GM21526 (cell line): ENCODE data around the gene LBP.
"Not testable (repeated sequence)": the region's sequence is repeated elsewhere in the genome, so short reads cannot be mapped to it uniquely, and the experiment has no call there.

Experiments
- ATAC-seq: cut with Tn5 transposase; IDR thresholded peaks from one replicate; pipeline ENCODE4 v1.9.1; 2021; ENCODE audit warnings: moderate library complexity; ENCODE audit not compliant: unreplicated experiment, low FRiP score

LBP gene

DNA sequence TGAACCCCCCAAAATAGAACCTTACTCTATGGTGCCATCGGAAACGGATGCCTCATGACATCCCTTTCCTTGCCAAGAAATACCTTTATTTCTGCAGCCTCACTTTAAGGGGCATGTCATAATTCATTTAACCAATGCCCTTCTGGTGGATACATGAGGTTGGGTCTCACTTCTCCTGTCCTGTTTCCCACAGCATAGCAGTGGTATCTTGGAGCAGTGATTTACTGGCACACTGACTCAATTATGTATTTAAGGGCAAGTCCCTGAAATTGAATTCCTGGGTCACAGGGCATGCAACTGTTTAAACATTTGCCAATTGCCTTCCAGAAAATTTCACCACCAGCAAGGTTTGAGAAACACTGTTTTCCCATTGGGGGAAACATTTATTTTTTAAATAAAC is 639 bp upstream of the LBP start:
- ATAC-seq: no peak

DNA sequence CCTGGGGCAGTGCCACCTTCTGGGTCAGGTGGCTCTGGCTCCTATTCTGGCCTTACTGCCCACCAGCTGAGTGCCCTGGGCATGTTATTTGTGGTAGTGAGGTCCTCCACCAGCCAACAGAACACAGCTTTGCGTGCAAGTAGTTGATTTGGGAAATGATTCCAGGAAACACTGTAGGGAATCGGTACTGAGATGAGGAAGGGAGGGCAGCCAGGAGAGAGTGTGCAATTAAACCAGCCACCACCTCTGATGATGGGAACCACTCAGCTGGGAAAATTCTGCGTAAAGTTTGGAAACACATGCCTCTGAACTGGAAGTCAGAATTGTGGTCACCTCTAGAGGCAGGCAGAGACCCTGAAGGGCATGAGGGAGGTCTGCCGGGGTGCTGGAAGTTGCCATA is 459 bp downstream of the LBP start:
- no peak for ATAC-seq

DNA sequence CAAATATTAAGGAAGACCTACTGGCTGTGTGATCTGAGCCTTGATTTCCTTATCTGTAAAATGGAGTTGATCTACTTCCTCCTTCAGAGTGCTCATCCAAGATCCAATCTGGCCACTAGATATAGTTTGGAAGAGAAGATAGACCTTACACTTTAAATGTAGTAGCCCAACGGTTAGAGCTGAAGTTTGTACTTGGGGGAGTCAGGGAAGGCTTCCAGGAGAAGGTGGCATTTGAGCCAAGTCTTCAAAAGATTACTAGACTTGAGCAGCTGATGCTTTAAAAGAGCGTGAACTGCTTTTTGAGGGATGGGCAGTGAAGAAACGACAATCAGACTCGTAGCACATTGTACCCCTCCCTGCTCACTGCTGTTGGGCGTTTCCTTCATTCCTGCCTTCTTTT is 3.6 kb downstream of the LBP start:
- ATAC-seq: no peak

DNA sequence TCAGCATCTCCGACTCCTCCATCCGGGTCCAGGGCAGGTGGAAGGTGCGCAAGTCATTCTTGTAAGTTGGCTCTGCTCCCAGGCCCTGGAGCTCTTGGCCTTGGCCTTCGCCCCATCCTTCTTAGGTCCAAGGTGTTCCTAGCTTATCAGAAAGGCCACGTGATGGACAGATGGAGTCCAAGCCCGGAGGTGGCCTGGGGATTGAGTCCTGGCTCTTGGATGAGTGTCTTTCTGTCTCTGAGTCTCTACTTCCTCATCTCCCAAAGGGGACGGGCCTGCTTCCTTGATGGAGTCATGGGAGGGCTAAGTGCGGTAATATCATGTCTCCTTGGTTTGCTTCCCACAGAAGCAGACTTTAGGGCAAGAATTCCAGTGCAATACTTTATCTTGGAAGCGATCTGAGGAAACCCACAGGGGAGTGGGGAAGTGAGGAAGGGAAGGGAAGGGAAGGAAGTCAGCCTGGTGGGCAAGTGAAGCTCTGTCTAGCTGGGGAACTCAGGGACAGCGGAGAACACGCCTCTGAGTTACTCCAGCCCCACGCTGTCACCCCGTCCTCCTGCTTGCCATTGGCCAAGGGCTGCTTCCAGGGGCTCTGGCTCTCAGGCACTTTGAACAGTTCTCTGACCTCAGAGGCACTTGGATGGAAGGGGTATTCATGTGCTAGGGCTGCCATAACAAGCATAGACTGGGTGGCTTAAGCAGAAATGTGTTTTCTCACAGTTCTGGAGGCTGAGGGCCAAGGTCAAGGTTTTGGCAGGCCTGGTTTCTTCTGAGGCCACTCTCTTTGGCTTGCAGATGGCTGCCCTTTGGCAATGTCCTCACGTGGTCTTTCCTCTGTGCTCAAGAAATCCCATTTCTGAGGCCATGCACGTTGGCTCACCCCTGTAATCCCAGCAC is 4.8 kb downstream of the LBP start:
- ATAC-seq: no peak

DNA sequence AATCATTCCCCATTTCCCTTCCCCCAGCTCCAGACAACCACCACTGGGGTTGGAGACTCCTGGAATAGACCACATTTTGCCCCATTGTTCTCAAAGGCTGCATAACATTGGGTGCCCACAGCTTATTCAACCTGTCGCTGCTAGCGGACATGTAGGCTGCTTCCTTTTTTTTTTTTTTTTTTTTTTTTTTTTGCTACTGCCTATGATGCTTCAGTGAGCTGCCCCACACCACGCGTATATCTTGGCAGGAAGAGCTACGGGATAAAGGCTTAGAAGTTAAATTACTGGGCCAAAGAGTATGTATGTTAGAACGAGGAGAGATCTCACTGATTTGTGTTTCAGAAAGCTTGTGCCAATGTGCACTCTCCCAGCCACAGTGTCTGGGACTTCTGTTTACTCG is 7.0 kb downstream of the LBP start:
- no peak for ATAC-seq

DNA sequence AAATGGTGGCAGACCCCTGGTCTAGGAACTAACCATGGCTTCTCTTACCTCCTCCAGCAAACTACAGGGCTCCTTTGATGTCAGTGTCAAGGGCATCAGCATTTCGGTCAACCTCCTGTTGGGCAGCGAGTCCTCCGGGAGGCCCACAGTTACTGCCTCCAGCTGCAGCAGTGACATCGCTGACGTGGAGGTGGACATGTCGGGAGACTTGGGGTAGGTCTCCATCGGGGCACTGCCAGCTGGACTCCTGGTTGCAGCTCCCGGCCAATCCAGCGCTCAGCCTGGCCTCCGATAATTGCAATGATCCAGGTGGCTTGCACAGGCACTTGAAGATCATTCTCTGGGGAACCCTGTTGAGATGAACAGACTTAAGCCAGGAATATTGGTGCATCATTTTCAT is 7.9 kb downstream of the LBP start:
- no peak for ATAC-seq

DNA sequence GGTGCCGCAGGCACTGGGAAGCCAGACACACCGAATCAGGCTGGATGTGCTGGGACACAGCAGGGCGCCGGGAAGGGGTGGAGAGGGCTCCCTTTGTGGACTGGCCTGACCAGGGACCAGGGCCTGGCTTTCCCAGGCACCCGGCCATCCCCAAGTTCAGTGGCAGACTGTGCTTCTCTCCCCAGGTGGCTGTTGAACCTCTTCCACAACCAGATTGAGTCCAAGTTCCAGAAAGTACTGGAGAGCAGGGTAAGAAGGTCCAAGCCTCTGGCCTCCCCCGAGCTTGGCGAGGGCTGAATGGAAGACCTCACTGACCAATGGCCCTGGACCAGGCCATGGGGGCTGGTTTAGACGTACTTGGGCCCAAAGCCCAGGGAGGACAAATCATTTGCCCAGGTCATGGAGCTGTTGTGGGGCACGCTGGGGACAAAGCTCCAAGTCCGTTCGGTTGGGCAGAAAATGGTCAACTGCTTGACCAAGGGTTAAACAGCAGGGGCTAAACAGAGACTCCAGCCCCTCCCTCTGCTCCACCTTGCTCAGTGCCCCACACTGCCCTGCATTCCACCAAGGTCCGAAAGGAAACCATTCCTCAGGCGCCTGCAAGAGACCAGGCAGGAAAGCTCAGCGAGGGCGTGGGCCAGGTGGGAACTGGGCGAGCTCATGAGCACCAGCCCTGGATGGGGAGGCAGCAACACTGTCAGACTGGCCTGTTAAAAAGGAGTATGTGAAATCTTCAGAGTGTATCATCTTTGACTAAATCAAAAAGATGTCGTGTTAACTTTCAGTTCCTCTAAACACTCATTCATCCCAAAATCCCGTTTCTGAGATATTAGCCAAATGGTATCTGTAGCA is 9.1 kb downstream of the LBP start:
- ATAC-seq: no peak

DNA sequence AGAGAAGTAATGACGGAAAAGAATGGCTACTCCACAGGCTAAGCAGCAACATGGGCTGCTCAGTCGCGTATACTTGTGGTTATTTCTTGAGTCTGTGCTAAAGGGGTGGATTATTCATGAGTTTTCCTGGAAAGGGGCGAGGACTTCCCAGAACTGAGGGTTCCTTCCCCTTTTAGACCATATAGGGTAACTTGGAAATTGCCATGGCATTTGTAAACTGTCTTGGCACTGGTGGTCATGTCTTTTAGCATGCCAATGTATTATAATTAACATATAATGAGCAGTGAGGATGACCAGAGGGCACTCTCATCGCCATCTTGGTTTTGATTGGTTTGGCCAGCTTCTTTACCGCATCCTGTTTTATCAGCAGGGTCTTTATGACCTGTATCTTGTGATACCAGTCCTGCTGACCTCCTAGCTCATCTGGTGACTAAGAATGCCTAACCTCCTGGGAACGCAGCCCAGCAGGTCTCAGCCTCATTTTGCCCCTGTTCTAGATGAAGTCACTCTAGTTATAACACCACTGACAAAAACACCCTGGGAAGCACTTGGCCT is 11.4 kb downstream of the LBP start:
- ATAC-seq: no peak

DNA sequence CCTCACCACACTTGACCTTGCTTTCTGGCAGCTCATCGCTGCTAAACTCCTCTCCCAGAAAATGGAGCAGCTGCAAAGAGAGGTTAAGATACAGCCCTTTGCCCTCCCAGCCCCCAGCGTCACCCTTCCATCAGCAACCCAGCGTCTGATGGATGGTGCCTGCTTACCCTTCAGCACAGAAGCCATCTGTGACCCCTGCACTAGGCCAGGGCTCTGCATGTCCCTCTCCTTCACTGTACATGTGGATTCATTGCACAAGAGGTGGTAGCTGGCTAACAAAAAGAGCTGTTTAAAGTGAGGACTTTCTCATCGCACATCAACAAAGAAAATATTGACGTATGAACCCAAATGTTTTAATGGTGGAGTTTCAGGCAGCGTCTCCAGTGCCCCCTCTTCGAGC is 12.3 kb downstream of the LBP start:
- ATAC-seq: no peak

DNA sequence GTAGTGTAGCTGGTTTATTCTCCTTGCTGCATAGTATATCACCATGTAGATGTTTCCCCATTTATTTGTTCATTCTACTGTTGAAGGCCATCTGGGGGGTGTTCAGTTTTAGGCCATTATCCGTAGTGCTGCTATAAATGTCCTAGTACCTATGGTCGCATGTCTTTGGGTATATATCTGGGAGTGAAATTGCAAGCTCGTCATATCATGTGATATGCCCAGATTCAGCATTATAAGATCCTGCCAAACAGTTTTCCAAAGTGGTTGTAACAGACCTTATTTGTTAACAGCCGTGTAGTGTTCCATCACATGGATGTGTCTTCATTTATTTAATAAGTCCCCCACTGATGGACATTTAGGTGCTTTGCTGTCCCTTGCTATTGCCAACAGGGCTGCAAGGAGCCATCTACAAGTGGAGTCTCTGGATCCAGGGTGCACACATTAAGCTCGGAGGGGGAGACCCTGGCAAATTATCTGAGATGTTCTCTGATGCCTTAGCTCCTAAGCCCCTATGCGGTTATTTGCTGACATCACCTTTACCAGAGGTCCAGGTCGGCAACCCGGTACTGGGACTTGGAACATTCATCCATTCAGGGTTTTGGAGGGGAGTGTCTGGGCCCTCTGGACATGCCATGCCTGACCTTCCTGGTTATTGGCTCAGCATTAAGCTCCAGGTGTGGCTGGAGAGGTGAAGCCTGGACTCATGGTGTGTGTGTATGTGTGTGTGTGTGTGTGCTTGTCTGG is 16.9 kb downstream of the LBP start:
- no peak for ATAC-seq

DNA sequence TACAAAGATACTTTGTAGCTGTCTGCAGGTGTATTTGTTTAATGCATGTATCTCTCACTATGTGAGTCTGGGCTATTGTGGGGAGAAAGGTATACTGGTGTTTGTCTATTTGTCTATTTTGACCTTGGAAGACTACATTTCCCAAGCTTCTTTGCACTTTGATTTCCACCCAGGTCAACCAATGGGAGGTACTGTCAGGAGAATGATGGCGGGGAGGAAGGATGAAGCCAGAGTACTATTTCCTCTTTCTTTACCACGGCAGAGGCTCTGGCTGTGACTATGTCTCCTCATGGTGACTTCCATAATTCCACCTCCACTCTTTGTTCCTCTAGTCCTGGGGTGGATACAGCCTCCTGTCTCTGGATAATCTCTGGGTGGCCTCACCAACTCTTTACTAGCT is 23.1 kb downstream of the LBP start:
- ATAC-seq: no peak

DNA sequence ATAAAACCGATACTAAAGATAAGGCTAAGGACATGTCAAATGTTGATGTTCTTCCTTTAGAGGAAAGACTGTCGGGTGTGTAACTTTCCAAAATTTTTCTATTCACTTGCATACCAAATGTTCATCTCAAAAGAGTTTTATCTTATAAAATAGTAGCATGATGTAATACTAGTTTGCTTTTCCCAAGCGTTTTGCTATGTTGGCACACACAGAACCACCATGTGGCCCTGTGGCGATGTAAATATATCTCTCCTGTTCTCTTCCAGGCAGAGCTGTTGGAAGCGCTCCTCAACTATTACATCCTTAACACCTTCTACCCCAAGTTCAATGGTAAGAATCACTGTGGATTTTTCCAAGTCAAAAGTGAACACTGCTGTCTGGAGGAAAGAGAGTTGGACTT is 26.5 kb downstream of the LBP start:
- ATAC-seq: no peak

DNA sequence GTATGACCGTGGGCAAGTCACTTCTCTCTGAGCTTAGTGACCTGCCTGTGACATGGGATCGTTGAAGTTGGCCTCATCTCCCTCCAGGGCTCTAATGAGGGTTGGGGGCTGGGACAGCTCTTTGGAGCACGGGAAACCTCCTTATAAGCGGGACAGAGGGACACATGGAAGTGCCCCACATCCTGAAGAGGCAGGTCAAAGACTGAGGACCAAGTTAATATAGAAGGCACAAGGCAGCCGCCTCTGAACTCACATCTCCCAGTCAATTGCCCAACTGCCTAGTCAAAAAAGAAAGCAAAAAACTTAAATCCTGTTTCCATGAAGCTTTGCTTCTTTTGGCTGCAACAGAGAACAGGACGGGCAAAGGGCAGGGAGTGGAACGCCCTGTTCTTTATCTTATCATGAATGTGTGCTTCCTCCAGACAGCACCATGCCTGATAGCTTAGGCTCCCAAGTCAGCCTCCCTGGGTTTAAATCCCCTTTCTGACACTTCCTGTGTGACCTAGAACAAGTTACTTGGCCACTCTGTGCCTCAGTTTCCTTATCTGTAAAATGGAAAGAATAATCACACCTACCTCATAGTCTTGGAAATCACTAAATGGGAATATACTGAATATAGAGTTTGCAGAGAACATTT is 27.1 kb downstream of the LBP start:
- ATAC-seq: no peak

DNA sequence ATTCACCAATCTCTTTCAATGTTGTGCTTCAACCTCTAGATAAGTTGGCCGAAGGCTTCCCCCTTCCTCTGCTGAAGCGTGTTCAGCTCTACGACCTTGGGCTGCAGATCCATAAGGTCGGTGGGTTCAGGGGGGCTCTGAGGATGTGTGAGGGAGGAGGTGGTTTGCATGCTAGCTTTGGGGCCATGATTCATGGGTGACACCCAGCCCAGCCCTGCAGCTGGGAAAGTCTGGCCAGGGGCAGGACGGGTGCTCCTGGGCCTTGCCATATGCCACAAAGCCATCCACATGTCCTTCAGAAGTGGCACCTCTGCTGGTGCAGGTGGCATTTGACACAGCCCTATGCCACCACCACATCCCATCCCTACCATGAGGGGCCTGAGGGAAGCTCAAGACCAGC is 27.6 kb downstream of the LBP start:
- no peak for ATAC-seq

DNA sequence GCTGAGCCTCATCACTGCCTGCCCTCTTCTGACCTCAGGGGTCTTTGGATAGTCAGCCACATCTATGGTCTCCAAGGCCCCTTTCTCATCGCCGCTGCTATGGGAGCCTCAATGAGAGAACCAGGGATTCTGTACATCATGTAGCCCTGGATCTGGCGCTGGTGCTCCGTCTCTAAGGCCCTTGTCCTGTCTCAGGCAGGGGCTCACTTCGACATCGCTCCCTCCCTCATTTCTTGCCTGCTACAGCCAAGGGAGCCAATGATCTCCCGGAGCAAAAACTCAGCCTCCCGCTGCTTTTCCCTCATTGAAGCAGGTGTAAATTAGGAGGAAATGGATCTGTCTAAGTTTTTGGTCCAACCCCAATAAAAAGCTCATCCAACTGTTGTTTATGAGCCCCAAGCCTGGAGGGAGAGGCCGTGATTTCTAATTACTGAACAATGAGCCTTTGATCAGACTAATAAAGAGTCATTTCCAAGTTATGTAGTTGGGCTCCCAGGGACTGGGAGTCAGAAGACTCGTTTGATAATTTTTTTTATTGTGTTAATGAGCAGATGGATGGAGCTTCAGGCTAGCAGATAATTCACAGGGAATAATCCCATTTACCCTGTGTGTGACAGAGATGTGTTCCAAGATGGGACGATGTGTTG is 30.9 kb downstream of the LBP start:
- no peak for ATAC-seq

DNA sequence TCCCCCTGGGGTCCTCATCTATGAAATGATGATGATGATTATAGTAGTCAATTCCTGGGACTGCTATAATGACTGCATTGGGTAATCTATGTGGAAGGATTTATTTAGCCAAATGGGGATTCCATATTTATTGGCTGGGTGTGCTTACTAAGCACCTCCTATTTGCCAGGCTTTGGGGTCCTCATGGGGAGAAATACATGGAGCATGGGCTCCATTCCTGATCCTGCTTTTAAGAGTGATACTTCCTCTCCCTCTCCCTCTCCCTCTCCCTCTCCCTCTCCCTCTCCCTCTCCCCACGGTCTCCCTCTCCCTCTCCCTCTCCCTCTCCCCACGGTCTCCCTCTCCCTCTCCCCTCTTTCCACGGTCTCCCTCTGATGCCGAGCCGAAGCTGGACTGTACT is 31.6 kb downstream of the LBP start:
- not testable (repeated sequence) for ATAC-seq

DNA sequence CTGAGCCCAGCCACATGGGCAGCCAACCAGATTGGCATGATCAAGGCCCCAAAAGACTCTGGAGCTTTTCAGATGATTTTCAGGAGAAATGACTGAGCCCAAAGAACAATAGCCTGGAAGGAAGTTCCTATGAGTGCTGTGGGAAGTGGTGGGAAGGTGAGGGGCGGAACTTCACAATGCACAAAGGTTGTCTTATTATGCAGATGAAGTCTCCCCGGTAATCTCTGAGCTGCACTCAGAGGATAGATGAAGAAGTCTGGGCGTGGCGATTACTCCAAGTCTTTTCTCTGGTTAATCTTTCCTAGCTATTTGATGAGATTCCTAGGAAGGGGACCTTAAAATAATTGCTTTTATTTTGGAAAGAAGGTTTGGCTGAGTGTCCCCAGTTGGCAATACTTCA is 36.9 kb downstream of the LBP start:
- ATAC-seq: no peak

DNA sequence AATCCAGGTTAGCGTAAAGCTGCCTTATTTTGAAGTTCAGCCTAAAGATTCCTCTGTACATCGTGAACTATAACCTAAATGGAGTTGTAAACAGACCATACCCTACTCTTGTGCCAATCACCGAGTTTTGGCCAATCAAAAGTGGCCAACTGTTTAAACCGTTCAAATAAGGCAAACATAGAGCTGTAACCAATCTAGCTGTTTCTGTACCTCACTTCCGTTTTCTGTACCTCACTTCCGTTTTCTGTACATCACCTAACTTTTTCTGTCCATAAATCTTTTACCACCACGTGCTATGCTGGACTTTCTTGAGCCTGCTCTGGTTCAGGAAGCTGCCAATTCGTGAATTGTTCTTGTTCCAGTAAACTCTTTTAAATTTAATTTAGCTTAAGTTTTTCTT is 39.7 kb downstream of the LBP start:
- no peak for ATAC-seq

DNA sequence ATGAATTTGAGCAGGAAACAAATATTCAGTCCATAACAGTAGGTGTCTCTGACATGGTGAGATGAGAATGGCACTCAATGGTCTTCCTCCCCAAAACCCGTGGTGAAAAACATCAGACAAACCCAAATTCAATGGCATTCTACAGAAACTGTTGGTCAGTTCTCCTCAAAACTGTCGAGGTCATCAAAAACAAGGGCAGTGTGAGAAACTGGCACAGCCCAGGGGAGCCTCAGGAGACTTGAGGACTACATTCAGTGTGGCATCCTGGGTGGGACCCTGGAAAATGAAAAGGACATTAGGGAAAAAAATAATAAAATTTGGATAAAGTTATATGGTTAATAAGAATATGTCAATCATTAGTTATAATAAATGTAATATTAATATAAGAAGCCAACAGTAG is 40.6 kb downstream of the LBP start:
- ATAC-seq: no peak

DNA sequence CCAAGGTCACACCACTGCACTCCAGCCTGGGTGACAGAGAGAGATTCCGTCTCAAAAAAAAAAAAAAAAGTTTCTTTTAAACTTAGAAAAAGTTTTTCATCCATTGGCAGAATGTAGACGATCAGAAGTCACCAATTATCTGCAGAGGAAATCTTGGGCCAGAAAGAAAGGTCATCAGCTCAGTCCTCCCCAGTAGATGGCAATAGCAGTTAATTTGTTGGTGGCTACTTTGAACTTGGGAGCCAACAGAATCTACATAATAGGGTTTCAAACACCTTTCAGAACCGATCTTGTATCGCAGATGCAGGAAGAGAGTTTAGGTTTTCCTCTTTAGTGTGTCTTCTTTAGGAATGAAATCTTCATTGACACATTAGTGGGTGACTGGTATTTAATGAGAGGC is 41.7 kb downstream of the LBP start:
- no peak for ATAC-seq
